Gastroesophageal sphincter (tissue), 4 donors: ENCODE measurements around the gene CDH13. TPM values are rescaled to one million over a fixed set of nuclear protein-coding genes. Genes with fewer than 3 reads are reported as not detected.

Experiments used
- ATAC-seq: fragments of 150-250 bp; one replicate; pipeline ENCODE4 v1.9.1; 2016; ENCODE audit warnings: mild to moderate bottlenecking, moderate library complexity
- H3K27ac ChIP-seq, 4 donors: fragments of 200-600 bp; sonication (generic) in 3 of 4; 1 replicate in 3 of 4; 2 replicates in 1 of 4; pipeline ENCODE4 v1.5.1; 2016 to 2019
- H3K27me3 ChIP-seq: fragments of 200-600 bp; sonication (generic); one replicate; pipeline ENCODE4 v1.5.1; 2019
- H3K36me3 ChIP-seq, 2 donors: fragments of 200-600 bp; sonication (generic); one replicate each; pipeline ENCODE4 v1.5.1; 2019; ENCODE audit warnings: control low read depth in 1 of 2
- H3K4me1 ChIP-seq, 3 donors: fragments of 200-600 bp; sonication (generic); 1 replicate in 2 of 3; 2 replicates in 1 of 3; pipeline ENCODE4 v1.5.1; 2016 to 2019; ENCODE audit warnings: control low read depth in 2 of 3
- H3K4me3 ChIP-seq, 2 donors: fragments of 200-600 bp; sonication (generic); one replicate each; pipeline ENCODE4 v1.5.1; 2019; ENCODE audit warnings: mild to moderate bottlenecking in 1 of 2, moderate library complexity in 1 of 2
- H3K9me3 ChIP-seq, 3 donors: fragments of 200-600 bp; sonication (generic); one replicate each; pipeline ENCODE4 v1.5.1; 2017 to 2019; ENCODE audit warnings: control low read depth in 2 of 3
- EP300 ChIP-seq: sonication (generic); formaldehyde crosslinking; IDR thresholded peaks from one replicate; pipeline ENCODE4 v1.6.1; 2017; ENCODE audit warnings: antibody characterized with exemption, mild to moderate bottlenecking
- POLR2A ChIP-seq, 2 donors: fragments of 450-650 bp; IDR thresholded peaks; one replicate each; pipeline ENCODE4 v1.6.1; 2017; ENCODE audit warnings: antibody characterized with exemption in 2 of 2, mild to moderate bottlenecking in 2 of 2, moderate library complexity in 1 of 2
- POLR2AphosphoS5 ChIP-seq: sonication (generic); formaldehyde crosslinking; IDR thresholded peaks from one replicate; pipeline ENCODE4 v1.6.1; 2017; ENCODE audit warnings: antibody characterized with exemption
- WGBS, 2 donors: methylation state at CpG; one replicate each; pipeline ENCODE4 v1.1.5; 2018; ENCODE audit warnings: low coverage in 1 of 2; 5-methylcytosine and 5-hydroxymethylcytosine counted together
- total RNA-seq, 4 donors: library from RNA; depleted of rRNA; stranded (reverse); fragments of >200 nt; gene quantifications; one replicate each; pipeline ENCODE4 v1.1.0, GENCODE V29; 2016
- TF ChIP-seq, protein P1 (sequence below), 4 experiments: fragments of 200-600 bp in 2 of 4; fragments of 450-650 bp in 2 of 4; sonication (generic) in 1 of 4; IDR thresholded peaks; one replicate each; pipeline ENCODE4 v1.5.1; 2017 to 2019; ENCODE audit warnings: antibody characterized with exemption in 4 of 4, mild to moderate bottlenecking in 2 of 4, moderate library complexity in 2 of 4

CDH13 gene
- total RNA-seq, 4 donors from 2014 or later: 4.2 to 22.3 (median 11.4) TPM

GRCh38 chr16:83831456-83831987 lies 1204.8 kb downstream of the CDH13 start:
- Histone ChIP-seq H3K27me3 (no peaks in the 10 kb centered on the region), H3K9me3 (no peaks in the 10 kb centered on the region), H3K4me1 (peaks cover 0 to 9% (median 0%) of the 10 kb centered on the region in 3 donors), H3K4me3 (no peak overlapping the region), H3K27ac (no peak overlapping the region), H3K36me3 (no peaks in the 10 kb centered on the region)
- 43 to 69% methylated on average over 4 of the region's 5 CpGs for WGBS, 2 donors
- no peak for TF ChIP-seq POLR2AphosphoS5
- no peak for TF ChIP-seq POLR2A (IDR thresholded peaks at IDR 0.05)
- ATAC-seq: no peak

DNA sequence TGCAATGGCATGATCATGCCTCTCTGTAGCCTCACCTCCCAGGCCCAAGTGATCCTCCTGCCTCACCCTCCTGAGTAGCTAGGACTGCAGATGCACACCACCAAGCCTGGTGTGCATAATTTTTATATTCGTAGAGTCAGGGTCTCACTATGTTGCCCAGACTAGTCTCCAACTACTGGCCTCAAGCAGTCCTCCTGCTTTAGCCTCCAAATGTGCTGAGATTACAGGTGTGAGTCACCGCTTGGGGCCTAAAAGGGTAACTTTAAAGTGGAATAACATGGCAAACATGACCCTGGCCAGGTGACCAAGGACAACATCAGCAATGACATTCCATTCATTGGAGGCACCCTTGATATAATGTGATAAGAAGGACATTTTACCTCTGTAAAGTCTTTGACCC lies 1207.2 kb downstream of the CDH13 start:
- peaks cover 0 to 5% (median 0%) of the 10 kb centered on the region in 3 donors for H3K4me1 ChIP-seq
- 100% methylated on average over 1 of the region's 2 CpGs; no CpG with 5 or more reads in 1 of the 2 donors for WGBS, 2 donors
- H3K4me3 ChIP-seq: no peak overlapping the region
- no peak overlapping the region for H3K27ac ChIP-seq
- ATAC-seq: no peak
- no peaks in the 10 kb centered on the region for H3K36me3 ChIP-seq
- H3K9me3 ChIP-seq: no peaks in the 10 kb centered on the region
- H3K27me3 ChIP-seq: no peaks in the 10 kb centered on the region
- TF ChIP-seq EP300: no peak
- TF ChIP-seq, protein P1, sequence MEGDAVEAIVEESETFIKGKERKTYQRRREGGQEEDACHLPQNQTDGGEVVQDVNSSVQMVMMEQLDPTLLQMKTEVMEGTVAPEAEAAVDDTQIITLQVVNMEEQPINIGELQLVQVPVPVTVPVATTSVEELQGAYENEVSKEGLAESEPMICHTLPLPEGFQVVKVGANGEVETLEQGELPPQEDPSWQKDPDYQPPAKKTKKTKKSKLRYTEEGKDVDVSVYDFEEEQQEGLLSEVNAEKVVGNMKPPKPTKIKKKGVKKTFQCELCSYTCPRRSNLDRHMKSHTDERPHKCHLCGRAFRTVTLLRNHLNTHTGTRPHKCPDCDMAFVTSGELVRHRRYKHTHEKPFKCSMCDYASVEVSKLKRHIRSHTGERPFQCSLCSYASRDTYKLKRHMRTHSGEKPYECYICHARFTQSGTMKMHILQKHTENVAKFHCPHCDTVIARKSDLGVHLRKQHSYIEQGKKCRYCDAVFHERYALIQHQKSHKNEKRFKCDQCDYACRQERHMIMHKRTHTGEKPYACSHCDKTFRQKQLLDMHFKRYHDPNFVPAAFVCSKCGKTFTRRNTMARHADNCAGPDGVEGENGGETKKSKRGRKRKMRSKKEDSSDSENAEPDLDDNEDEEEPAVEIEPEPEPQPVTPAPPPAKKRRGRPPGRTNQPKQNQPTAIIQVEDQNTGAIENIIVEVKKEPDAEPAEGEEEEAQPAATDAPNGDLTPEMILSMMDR (IDR thresholded peaks at IDR 0.05): no peak
- TF ChIP-seq POLR2A (IDR thresholded peaks at IDR 0.05): no peak
- TF ChIP-seq POLR2AphosphoS5: no peak

DNA sequence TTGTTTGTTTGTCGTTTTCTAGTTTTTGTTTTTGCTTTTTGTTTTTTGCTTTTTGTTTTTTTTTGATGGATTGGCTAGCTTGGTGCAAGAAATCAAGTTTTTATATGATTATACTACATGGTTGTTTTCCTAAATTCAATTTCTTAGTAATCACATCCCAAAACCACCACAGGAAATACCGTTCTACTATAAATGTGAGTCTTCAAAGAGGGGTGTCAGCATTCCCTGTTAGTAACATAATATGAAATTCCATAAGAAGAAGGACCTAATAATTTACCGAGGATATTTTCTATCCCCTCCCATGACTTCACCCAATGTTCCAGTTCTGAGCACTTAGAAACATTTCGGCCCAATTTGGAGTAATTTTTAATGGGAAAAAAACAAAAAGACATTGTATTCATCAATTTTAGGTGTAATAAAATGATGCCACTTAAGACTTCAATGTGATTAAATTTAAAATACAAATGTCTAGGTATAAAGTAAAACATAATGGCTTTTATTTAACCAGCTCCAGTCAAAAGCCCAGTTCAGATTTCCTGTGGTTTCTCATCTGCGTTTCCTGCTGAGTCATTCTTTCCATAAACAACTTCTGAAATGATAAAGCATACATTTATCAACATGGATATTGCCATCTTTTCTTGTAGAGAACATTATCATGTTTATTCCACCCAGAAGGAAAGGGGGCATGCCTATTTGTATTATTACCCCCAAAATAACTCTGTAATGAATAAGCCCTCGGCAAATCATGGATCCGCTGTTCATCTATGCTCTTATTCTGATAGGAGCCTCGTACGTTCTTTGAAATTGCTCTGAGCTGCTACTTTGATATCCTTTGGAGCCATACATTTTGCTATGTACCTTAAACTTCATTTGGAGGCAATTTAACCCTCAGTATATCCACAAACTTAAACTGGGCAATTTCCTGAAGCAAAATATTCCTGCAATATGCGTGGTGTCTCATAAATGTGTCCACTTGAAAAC lies 1209.1 kb downstream of the CDH13 start:
- Histone ChIP-seq H3K27me3 (no peaks in the 10 kb centered on the region), H3K4me3 (no peak overlapping the region), H3K27ac (no peak overlapping the region), H3K9me3 (no peaks in the 10 kb centered on the region), H3K36me3 (no peaks in the 10 kb centered on the region), H3K4me1 (peaks cover 0 to 5% (median 0%) of the 10 kb centered on the region in 3 donors)
- no peak for ATAC-seq
- WGBS, 2 donors: 52 to 66% methylated on average over 9 to 10 of the region's 10 CpGs
- TF ChIP-seq, protein P1 (IDR thresholded peaks at IDR 0.05): no peak
- no peak for TF ChIP-seq EP300
- no peak for TF ChIP-seq POLR2AphosphoS5
- TF ChIP-seq POLR2A (IDR thresholded peaks at IDR 0.05): no peak

- Histone ChIP-seq H3K27me3 (no peaks in the 10 kb centered on the region), H3K27ac (no peak overlapping the region), H3K36me3 (no peaks in the 10 kb centered on the region), H3K4me3 (no peak overlapping the region), H3K9me3 (no peaks in the 10 kb centered on the region), H3K4me1 (peaks cover 0 to 5% (median 0%) of the 10 kb centered on the region in 3 donors)
- 75 to 85% methylated on average over 3 to 4 of the region's 4 CpGs for WGBS, 2 donors
- TF ChIP-seq POLR2AphosphoS5 (no peak), EP300 (no peak), POLR2A (IDR thresholded peaks at IDR 0.05) (no peak)
- TF ChIP-seq, protein P1 (IDR thresholded peaks at IDR 0.05): no peak
- no peak for ATAC-seq
These were observed 1210.8 kb downstream of the CDH13 start for GRCh38 chr16:83837566-83837965.

- peaks cover 0 to 5% (median 0%) of the 10 kb centered on the region in 3 donors for H3K4me1 ChIP-seq
- no peak overlapping the region for H3K4me3 ChIP-seq
- H3K27ac ChIP-seq: no peak overlapping the region
- 43 to 52% methylated on average over 4 of the region's 4 CpGs for WGBS, 2 donors
- H3K9me3 ChIP-seq: no peaks in the 10 kb centered on the region
- no peaks in the 10 kb centered on the region for H3K27me3 ChIP-seq
- H3K36me3 ChIP-seq: no peaks in the 10 kb centered on the region
- no peak for ATAC-seq
- TF ChIP-seq POLR2AphosphoS5: no peak
These were observed 1211.4 kb downstream of the CDH13 start for GRCh38 chr16:83838151-83838550.
